Ishikawa (cell line): ENCODE results near the gene AFM.

ENCODE experiments used
- CEBPB ChIP-seq: IDR thresholded peaks from 2 replicates; pipeline ENCODE4 v1.6.1; 2012
- CREB1 ChIP-seq: IDR thresholded peaks from 2 replicates; pipeline ENCODE4 v1.6.1; 2012; ENCODE audit warnings: low read depth
- EGR1 ChIP-seq: IDR thresholded peaks from 2 replicates; pipeline ENCODE4 v1.6.1; 2012
- EP300 ChIP-seq: IDR thresholded peaks from 2 replicates; pipeline ENCODE4 v1.6.1; 2012; ENCODE audit warnings: borderline replicate concordance
- FOXM1 ChIP-seq: IDR thresholded peaks from 2 replicates; pipeline ENCODE4 v1.6.1; 2012; ENCODE audit warnings: low read depth, borderline replicate concordance
- NFIC ChIP-seq: IDR thresholded peaks from 2 replicates; pipeline ENCODE4 v1.6.1; 2012
- RAD21 ChIP-seq: IDR thresholded peaks from 2 replicates; pipeline ENCODE4 v1.6.1; 2012; ENCODE audit warnings: low read depth
- REST ChIP-seq: IDR thresholded peaks from 2 replicates; pipeline ENCODE4 v1.6.1; 2012; ENCODE audit warnings: low read depth, mild to moderate bottlenecking
- TAF1 ChIP-seq: IDR thresholded peaks from 2 replicates; pipeline ENCODE4 v1.6.1; 2012; ENCODE audit warnings: low read depth, mild to moderate bottlenecking
- TCF12 ChIP-seq: IDR thresholded peaks from 2 replicates; pipeline ENCODE4 v1.6.1; 2012; ENCODE audit warnings: low read depth
- USF1 ChIP-seq: IDR thresholded peaks from 2 replicates; pipeline ENCODE4 v1.6.1; 2012
- ZBTB7A ChIP-seq: IDR thresholded peaks from 2 replicates; pipeline ENCODE4 v1.6.1; 2012; ENCODE audit warnings: low read depth
- TF ChIP-seq, protein P1 (sequence below): IDR thresholded peaks from 2 replicates; pipeline ENCODE4 v1.6.1; 2012

GRCh38 chr4:73507541-73507940, 26.0 kb downstream of the AFM start:
- no peak for TF ChIP-seq TCF12
- TF ChIP-seq EGR1: no peak
- TF ChIP-seq TAF1: no peak
- TF ChIP-seq FOXM1: no peak
- no peak for TF ChIP-seq REST
- TF ChIP-seq, protein P1, sequence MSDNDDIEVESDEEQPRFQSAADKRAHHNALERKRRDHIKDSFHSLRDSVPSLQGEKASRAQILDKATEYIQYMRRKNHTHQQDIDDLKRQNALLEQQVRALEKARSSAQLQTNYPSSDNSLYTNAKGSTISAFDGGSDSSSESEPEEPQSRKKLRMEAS: no peak
- no peak for TF ChIP-seq RAD21
- TF ChIP-seq CEBPB: no peak
- no peak for TF ChIP-seq EP300
- no peak for TF ChIP-seq USF1
- TF ChIP-seq ZBTB7A: no peak
- no peak for TF ChIP-seq NFIC
- TF ChIP-seq CREB1: no peak
